ENCODE measurements around the gene ZNF277.

The ZNF277 gene

DNA sequence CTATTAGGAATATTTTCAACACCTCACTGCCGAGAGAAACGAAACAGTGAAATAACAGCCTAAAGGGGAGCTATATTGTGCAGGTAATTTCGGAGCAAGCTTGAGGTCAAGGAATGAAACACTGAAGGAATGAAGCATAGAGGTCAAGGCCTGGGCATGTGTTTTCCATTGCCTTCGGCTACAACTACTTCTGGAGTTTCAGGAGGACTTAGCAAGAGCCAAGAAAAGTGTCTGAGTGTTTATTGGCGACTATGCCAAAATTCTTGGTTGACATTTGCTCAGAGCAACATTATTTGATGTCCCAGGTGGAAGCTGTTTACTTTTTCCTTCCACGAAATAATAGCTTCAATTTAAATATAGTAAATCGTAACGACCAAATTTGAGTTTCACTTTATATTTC, 154.2 kb downstream of the ZNF277 start:
- DNase-seq, result no peak

- DNase-seq, result no peak
Observed at GRCh38 chr7:112361154-112361553, 154.7 kb downstream of the ZNF277 start.

DNA sequence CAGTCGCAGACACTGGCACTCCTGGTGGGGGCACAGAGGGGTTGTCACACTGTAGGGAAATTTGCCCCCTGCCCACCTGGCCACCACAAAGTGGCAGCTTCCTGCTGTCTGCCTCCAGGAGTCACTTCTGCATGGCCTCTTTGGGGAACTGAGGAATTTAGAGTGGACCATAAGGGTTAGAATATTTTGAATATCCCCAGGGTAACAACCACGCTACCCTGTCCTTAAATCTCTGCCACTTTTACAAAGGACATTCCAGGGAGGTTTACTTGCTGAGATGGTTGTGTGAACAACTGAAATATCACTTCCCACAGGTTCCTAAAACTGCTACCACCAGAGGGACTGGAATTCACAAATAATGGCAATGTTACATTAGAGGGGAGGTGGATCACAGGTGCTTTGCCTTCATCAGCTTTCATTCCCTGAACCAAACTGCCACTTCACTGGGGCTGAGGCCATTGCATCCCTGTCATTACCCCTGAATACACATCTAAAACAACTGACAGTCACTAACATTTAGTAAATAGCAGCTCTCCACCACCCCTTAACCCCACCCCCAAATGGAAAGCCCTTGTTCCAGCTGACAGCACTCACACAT, 155.7 kb downstream of the ZNF277 start:
- DNase-seq, result no peak

GRCh38 chr7:112362731-112363131, 156.2 kb downstream of the ZNF277 start:
- no peak for DNase-seq

DNA sequence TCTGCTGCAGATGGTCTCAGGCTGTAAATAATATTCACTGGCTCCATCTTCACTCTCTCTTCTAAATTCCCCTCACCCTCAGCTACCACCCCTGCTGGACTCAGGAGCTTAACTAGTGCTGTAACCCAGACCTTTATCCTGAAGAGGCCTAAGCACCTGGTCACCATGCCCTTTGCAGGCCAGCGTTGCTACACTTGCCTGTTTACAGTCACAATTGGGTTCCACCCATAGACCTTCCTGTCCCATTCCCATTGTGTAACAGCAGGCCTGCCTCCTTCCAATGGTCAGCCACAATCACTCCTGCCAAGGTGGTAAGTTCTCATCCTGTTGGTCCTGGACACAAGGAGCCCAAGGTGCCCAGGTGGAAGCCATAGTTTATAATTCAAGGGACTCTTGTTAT, 157.9 kb downstream of the ZNF277 start:
- DNase-seq, result no peak

GRCh38 chr7:112365551-112365950, 159.1 kb downstream of the ZNF277 start:
- no peak for DNase-seq

GRCh38 chr7:112366886-112367285, 160.4 kb downstream of the ZNF277 start:
- no peak for DNase-seq

GRCh38 chr7:112370436-112370835, 163.9 kb downstream of the ZNF277 start:
- DNase-seq, result no peak

DNA sequence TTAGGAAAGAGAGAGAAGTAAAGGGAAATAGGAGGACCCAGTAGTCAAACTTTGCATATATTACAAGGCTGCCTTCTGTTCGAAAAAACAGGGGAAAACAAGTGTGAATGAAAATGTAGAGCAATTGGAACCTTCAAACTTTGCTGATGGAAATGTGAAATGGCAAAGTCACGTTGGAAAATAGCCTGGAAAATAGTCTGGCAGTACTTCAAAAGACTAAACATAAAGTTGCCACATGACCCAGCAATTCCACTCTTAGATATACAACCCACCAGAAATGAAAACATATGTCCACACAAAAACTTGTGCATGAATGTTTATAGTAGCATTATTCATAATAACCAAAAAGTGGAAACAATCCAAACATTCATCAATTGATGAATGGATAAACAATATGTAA, 165.2 kb downstream of the ZNF277 start:
- DNase-seq, result no peak

GRCh38 chr7:112372101-112372500, 165.6 kb downstream of the ZNF277 start:
- no peak for DNase-seq

GRCh38 chr7:112377593-112377992, 171.1 kb downstream of the ZNF277 start:
- no peak for DNase-seq

- DNase-seq, result no peak
Observed at GRCh38 chr7:112381311-112382091, 175.0 kb downstream of the ZNF277 start.

DNA sequence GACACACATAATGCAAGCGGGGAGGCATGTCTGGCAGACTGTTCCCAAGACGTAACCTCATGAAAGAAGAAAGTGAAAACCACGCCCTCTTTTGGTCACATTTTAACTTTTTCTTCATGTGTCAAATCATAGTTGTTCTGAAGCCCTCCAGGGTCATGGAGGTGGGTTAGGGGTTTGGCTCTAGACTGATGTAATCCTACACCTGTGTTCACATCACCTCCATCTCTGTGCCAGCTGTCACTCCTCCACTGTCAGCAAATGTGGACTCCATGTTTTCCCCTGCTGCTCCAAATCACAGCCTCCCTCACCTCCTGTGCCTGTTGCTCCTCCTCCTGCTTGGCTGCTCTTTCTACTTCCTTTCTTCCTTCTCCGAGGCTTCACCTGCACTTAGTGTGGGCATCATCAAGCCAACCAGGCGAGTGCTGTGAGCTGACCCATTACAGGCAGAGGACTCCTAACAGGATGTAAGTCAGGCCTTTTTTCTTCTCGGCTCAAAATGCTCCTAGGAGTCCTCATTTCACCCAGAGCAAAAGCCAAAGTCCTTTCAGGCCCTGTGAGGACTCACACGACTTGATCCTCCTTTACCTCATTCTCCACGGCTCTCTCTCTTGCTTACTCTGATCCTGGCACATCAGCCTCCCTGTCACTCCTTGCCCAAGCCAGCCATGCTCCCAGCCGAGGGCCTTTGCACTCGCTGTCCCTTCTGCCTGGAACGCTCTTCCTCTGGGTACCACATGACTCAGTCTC, 177.3 kb downstream of the ZNF277 start:
- DNase-seq, result no peak

GRCh38 chr7:112385516-112385915, 179.0 kb downstream of the ZNF277 start:
- no peak for DNase-seq

DNA sequence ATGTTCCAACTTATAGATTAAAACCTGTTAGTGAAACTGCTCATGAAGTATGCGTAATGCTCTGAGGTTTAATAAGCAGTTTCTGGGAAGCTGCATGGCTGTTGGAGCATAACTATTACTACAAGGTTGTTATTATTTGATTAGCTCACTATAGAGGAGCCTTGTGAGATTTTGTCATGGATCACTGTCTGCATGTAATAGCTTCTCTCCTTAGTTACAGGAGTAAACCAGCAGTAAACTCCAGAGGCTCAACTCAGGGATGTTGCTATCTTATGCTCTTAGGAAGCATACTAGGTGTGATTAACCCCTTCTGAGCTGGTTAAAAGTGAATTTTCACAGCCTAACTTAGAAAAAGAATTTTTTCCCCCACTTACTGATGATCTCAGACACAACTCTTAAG, 180.1 kb downstream of the ZNF277 start:
- no peak for DNase-seq

GRCh38 chr7:112390167-112390566, 183.7 kb downstream of the ZNF277 start:
- no peak for DNase-seq

DNA sequence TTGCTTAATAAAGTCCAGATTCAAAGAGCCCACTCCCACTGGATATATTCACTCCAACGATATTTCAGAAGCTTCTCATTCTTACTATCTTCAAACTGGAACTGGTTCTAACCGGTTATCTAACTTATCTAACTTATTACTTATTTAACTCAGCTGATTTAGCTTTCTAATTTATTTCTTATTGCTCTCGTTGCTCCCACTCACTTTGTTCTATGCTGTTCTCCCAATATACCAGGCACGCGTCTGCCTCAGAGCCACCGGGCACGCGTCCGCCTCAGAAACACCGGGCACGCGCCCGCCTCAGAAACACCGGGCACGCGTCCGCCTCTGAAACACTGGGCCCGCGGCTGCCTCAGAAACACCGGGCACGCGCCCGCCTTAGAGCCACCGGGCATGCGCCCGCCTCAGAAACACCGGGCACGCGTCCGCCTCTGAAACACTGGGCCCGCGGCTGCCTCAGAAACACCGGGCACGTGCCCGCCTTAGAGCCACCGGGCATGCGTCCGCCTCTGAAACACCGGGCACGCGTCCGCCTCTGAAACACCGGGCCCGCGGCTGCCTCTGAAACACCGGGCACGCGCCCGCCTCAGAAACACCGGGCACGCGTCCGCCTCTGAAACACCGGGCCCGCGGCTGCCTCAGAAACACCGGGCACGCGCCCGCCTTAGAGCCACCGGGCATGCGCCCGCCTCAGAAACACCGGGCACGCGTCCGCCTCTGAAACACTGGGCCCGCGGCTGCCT, 184.8 kb downstream of the ZNF277 start:
- DNase-seq, result peak; percentile 74

GRCh38 chr7:112391841-112392286, 185.4 kb downstream of the ZNF277 start:
- peak; percentile 82 for DNase-seq

Measured in activated naive CD4-positive, alpha-beta T cell treated with anti-CD3 and anti-CD28 coated beads, Interleukin-2, amount 50 U/mL, for 16 hours (primary cell).